GM19452 (cell line): ENCODE results near the gene RUNX1.

Experiments used
- ATAC-seq: cut with Tn5 transposase; IDR thresholded peaks from one replicate; pipeline ENCODE4 v1.9.1; 2021; ENCODE audit not compliant: unreplicated experiment

The RUNX1 gene

GRCh38 chr21:35017256-35017655 lies 31.8 kb downstream of the RUNX1 start:
- ATAC-seq = no peak

GRCh38 chr21:35016517-35017188 lies 32.4 kb downstream of the RUNX1 start:
- ATAC-seq = no peak

- ATAC-seq = no peak
Measured at GRCh38 chr21:35016071-35016470, 33.0 kb downstream of the RUNX1 start.

- ATAC-seq = no peak
Measured at GRCh38 chr21:35015435-35016024, 33.6 kb downstream of the RUNX1 start.

GRCh38 chr21:35014302-35015041 lies 34.6 kb downstream of the RUNX1 start:
- no peak for ATAC-seq

- no peak for ATAC-seq
Measured at GRCh38 chr21:35011681-35012080, 37.4 kb downstream of the RUNX1 start.

- no peak for ATAC-seq
Measured at GRCh38 chr21:35010447-35010846, 38.7 kb downstream of the RUNX1 start.

- no peak for ATAC-seq
Measured at GRCh38 chr21:35007348-35007747, 41.8 kb downstream of the RUNX1 start.

- no peak for ATAC-seq
Measured at GRCh38 chr21:35006771-35007170, 42.3 kb downstream of the RUNX1 start.

GRCh38 chr21:35006248-35006647 lies 42.9 kb downstream of the RUNX1 start:
- no peak for ATAC-seq

GRCh38 chr21:35005560-35006224 lies 43.4 kb downstream of the RUNX1 start:
- ATAC-seq = no peak

GRCh38 chr21:35005077-35005476 lies 44.0 kb downstream of the RUNX1 start:
- no peak for ATAC-seq

GRCh38 chr21:35004314-35004713 lies 44.8 kb downstream of the RUNX1 start:
- no peak for ATAC-seq

- ATAC-seq = no peak
Measured at GRCh38 chr21:35002879-35003722, 46.0 kb downstream of the RUNX1 start.

- no peak for ATAC-seq
Measured at GRCh38 chr21:34999397-34999941, 49.6 kb downstream of the RUNX1 start.

GRCh38 chr21:34998176-34998575 lies 50.9 kb downstream of the RUNX1 start:
- no peak for ATAC-seq

- no peak for ATAC-seq
Measured at GRCh38 chr21:34997294-34997693, 51.8 kb downstream of the RUNX1 start.

GRCh38 chr21:34996304-34997101 lies 52.6 kb downstream of the RUNX1 start:
- ATAC-seq = no peak

GRCh38 chr21:34995979-34996303 lies 53.2 kb downstream of the RUNX1 start:
- ATAC-seq = no peak
